ENCODE data around the gene MEF2D.

Gene MEF2D

GRCh38 chr1:156533568-156534220 lies 33.1 kb upstream of the MEF2D start:
- TF ChIP-seq POLR2A (IDR thresholded peaks at IDR 0.05; ENCODE audit: low read length) (no peak), GATA1 (IDR thresholded peaks at IDR 0.05; ENCODE audit: low read depth, low read length) (no peak)
- no peak for DNase-seq

DNA sequence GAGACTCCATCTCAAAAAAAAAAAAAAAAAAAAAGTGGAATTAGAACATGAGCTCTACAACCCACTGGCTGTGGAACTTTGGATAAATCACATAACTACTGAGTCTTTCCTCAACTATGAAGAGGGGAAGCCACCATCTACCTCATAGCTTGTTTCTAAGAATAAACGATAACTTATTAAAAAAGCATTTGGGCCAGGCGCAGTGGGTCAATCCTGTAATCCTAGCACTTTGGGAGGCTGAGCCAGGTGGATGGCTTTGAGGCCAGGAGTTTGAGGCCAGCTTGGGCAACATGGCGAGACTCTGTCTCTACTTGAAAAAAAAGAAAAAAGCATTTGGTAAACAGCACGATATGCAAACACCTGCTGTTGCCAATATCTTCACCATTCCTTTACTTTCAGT lies 31.8 kb upstream of the MEF2D start:
- no peak for DNase-seq
- no peak for TF ChIP-seq POLR2A (IDR thresholded peaks at IDR 0.05; ENCODE audit: low read length)
- TF ChIP-seq GATA1 (IDR thresholded peaks at IDR 0.05; ENCODE audit: low read depth, low read length): no peak

- no peak for DNase-seq
- no peak for TF ChIP-seq POLR2A (IDR thresholded peaks at IDR 0.05; ENCODE audit: low read length)
- TF ChIP-seq GATA1 (IDR thresholded peaks at IDR 0.05; ENCODE audit: low read depth, low read length): no peak
Measured at GRCh38 chr1:156530006-156530405, 29.4 kb upstream of the MEF2D start.

GRCh38 chr1:156528875-156529425 lies 28.4 kb upstream of the MEF2D start:
- TF ChIP-seq GATA1 (IDR thresholded peaks at IDR 0.05; ENCODE audit: low read depth, low read length) (no peak), POLR2A (IDR thresholded peaks at IDR 0.05; ENCODE audit: low read length) (no peak)
- DNase-seq: no peak

GRCh38 chr1:156528231-156528630 lies 27.7 kb upstream of the MEF2D start:
- DNase-seq: no peak
- TF ChIP-seq POLR2A (IDR thresholded peaks at IDR 0.05; ENCODE audit: low read length): no peak
- no peak for TF ChIP-seq GATA1 (IDR thresholded peaks at IDR 0.05; ENCODE audit: low read depth, low read length)

DNA sequence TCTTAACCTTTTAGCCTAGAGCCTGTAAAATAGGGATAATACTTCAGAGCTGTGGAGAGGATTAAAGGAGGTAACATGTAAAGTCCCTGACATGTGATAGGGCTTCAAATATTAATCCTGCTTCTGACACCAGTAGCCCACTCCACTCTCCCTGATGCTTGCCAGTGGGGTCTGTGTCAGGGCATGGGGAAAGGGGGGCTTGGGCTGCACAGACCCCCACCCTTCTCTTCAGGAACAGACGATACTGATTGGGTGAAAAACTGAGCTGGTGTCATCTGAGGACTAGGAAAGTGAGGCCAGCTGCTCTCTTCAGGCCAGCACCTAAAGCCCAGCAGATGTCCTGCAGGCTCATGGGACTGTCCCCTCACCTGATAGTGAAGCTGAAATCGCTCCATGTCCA lies 27.0 kb upstream of the MEF2D start:
- no peak for DNase-seq
- TF ChIP-seq GATA1 (IDR thresholded peaks at IDR 0.05; ENCODE audit: low read depth, low read length) (no peak), POLR2A (IDR thresholded peaks at IDR 0.05; ENCODE audit: low read length) (no peak)

- no peak for TF ChIP-seq POLR2A (IDR thresholded peaks at IDR 0.05; ENCODE audit: low read length)
- DNase-seq: no peak
Measured at GRCh38 chr1:156525856-156526489, 25.4 kb upstream of the MEF2D start.

GRCh38 chr1:156525071-156525501 lies 24.5 kb upstream of the MEF2D start:
- TF ChIP-seq GATA1 (IDR thresholded peaks at IDR 0.05; ENCODE audit: low read depth, low read length) (no peak), POLR2A (IDR thresholded peaks at IDR 0.05; ENCODE audit: low read length) (no peak)
- no peak for DNase-seq

GRCh38 chr1:156524481-156524869 lies 23.9 kb upstream of the MEF2D start:
- no peak for DNase-seq
- no peak for TF ChIP-seq GATA1 (IDR thresholded peaks at IDR 0.05; ENCODE audit: low read depth, low read length)
- no peak for TF ChIP-seq POLR2A (IDR thresholded peaks at IDR 0.05; ENCODE audit: low read length)

DNA sequence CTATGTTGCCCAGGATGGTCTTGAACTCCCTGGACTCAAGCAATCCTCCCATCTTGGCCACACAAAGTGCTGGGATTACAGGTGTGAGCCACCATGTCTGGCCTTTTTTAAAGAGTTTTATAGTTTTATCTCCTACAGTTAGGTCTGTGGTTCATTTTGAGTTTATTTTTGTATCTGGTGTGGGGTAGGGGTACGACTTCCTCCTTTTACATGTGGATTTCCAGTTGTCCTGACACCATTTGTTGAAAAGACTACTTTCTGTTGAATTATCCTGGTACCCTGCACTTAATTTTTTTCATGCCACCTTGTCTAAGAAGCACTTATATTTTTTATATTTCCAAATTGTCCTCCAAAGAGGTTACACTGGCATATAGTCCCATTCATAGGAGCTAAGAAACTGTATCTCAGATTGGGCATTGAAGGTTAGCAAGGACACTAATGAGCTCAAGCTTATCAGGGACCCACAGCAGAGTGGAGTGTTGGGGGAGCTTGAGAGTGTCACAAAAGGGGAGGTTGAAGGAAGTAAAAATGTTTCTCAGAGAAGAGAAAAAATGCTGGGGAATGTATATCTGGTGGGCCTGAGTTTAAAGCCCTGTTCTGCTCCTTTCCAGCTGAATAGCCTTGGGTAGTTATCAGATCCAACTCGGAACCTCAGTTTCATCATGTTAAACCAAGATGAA lies 23.4 kb upstream of the MEF2D start:
- DNase-seq: peak; percentile 29 to 73
- no peak for TF ChIP-seq POLR2A (IDR thresholded peaks at IDR 0.05; ENCODE audit: low read length)
- no peak for TF ChIP-seq GATA1 (IDR thresholded peaks at IDR 0.05; ENCODE audit: low read depth, low read length)

- no peak for DNase-seq
- TF ChIP-seq GATA1 (IDR thresholded peaks at IDR 0.05; ENCODE audit: low read depth, low read length) (no peak), POLR2A (IDR thresholded peaks at IDR 0.05; ENCODE audit: low read length) (no peak)
Measured at GRCh38 chr1:156522443-156522970, 21.9 kb upstream of the MEF2D start.

GRCh38 chr1:156517748-156518147 lies 17.2 kb upstream of the MEF2D start:
- TF ChIP-seq GATA1 (IDR thresholded peaks at IDR 0.05; ENCODE audit: low read depth, low read length): no peak
- TF ChIP-seq POLR2A (IDR thresholded peaks at IDR 0.05; ENCODE audit: low read length): no peak
- DNase-seq: no peak

DNA sequence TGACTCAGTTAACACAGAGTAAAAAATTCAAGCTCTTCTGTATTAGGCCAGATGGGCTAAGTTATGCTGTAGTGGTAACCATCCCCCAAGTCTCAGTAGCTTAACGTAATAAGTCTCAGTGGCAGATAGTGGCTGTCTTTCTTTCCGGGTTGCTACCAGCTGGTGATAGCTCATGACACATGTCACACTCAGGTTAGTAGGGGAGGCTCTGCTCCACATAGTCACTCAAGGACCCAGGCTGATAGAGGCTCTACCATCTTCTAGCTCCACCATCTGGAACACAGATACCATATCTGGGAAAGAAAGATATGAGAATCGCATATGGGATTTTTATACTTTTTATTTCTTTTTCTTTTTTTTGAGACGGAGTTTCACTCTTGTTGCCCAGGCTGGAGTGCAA lies 16.2 kb upstream of the MEF2D start:
- peak; percentile 22 to 74 for DNase-seq
- TF ChIP-seq POLR2A (IDR thresholded peaks at IDR 0.05; ENCODE audit: low read length) (no peak), GATA1 (IDR thresholded peaks at IDR 0.05; ENCODE audit: low read depth, low read length) (no peak)

DNA sequence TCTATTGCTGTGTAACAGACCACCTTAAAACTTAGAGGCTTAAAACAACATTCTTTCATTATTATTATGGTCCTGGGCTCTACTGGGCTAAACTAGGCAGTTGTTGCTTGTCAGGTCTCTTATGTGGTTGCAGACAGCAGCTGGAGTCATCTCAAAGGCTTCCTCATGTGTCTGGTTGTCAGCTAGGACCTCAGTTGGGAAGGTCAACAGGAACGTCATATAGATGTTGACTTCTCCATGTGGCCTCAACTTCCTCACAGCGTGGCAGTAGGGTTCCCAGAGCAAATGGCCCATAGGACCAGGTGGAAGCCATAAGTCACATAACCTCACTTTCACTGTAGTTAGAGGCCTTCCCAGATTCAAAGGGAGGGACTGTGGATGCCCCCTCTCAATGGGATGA lies 15.4 kb upstream of the MEF2D start:
- no peak for DNase-seq

More for the DNA sequence above, 15.4 kb upstream of the MEF2D start:
- TF ChIP-seq GATA1 (IDR thresholded peaks at IDR 0.05; ENCODE audit: low read depth, low read length): no peak
